Urinary bladder (tissue), 4 donors: ENCODE results near the gene ETS1. TPM values are rescaled to one million over a fixed set of nuclear protein-coding genes. Genes with fewer than 3 reads are reported as not detected.

Source experiments
- DNase-seq: peaks from one replicate; pipeline ENCODE4 v3.0.0-alpha.2; 2015; ENCODE audit errors: extremely low spot score
- H3K27ac ChIP-seq: one replicate; pipeline ENCODE4 v1.5.1; 2013; ENCODE audit warnings: low read depth, mild to moderate bottlenecking, moderate library complexity
- H3K36me3 ChIP-seq: one replicate; pipeline ENCODE4 v1.6.1; 2013; ENCODE audit warnings: mild to moderate bottlenecking, moderate library complexity; ENCODE audit not compliant: insufficient read depth
- H3K4me1 ChIP-seq: one replicate; pipeline ENCODE4 v1.6.1; 2013; ENCODE audit warnings: mild to moderate bottlenecking, moderate library complexity; ENCODE audit not compliant: insufficient read depth
- H3K4me3 ChIP-seq: one replicate; pipeline ENCODE4 v1.5.1; 2013; ENCODE audit warnings: low read depth, low read length
- WGBS: extraction: QIAGEN DNeasy Blood & Tissue Kit; methylation state at CpG from one replicate; pipeline ENCODE4 v1.1.7; 2013; 5-methylcytosine and 5-hydroxymethylcytosine counted together
- polyA plus RNA-seq: library from polyadenylated mRNA; stranded (reverse); fragments of 200-250 nt; gene quantifications from one replicate; pipeline ENCODE4 v1.2.3, GENCODE V29; 2013
- total RNA-seq: library from RNA; depleted of rRNA; stranded (reverse); fragments of >200 nt; gene quantifications from one replicate; pipeline ENCODE4 v1.2.3, GENCODE V29; 2014
- donor health status: healthy with polysubstance abuse.
- donor health status: healthy.

The ETS1 gene
- total and polyA plus RNA-seq, 2 donors: 35.6 to 64.0 TPM

GRCh38 chr11:128480665-128481064 is 106.7 kb downstream of the ETS1 start:
- Histone ChIP-seq H3K27ac (peak overlapping the region; percentile 38), H3K4me3 (no peak overlapping the region), H3K4me1 (peaks cover 7% of the 10 kb centered on the region), H3K36me3 (peaks cover 2% of the 10 kb centered on the region)
- 68% methylated on average over 4 of the region's 4 CpGs for WGBS
- no peak for DNase-seq

GRCh38 chr11:128480066-128480465 is 107.3 kb downstream of the ETS1 start:
- Histone ChIP-seq H3K27ac (peak overlapping the region; percentile 38), H3K36me3 (peaks cover 2% of the 10 kb centered on the region), H3K4me1 (peaks cover 7% of the 10 kb centered on the region), H3K4me3 (no peak overlapping the region)
- no peak for DNase-seq
- 83% methylated on average over 14 of the region's 14 CpGs for WGBS

- no peak overlapping the region for H3K27ac ChIP-seq
- peaks cover 4% of the 10 kb centered on the region for H3K4me1 ChIP-seq
- H3K4me3 ChIP-seq: no peak overlapping the region
- no peak for DNase-seq
- H3K36me3 ChIP-seq: peaks cover 2% of the 10 kb centered on the region
These were observed 108.2 kb downstream of the ETS1 start for GRCh38 chr11:128479144-128479543.

- Histone ChIP-seq H3K4me3 (no peak overlapping the region), H3K27ac (no peak overlapping the region), H3K4me1 (peaks cover 3% of the 10 kb centered on the region), H3K36me3 (peaks cover 2% of the 10 kb centered on the region)
- no peak for DNase-seq
These were observed 109.1 kb downstream of the ETS1 start for GRCh38 chr11:128478305-128478704.

GRCh38 chr11:128477811-128478210 is 109.5 kb downstream of the ETS1 start:
- peaks cover 3% of the 10 kb centered on the region for H3K4me1 ChIP-seq
- 88% methylated on average over 1 of the region's 1 CpG for WGBS
- no peak overlapping the region for H3K27ac ChIP-seq
- peaks cover 2% of the 10 kb centered on the region for H3K36me3 ChIP-seq
- H3K4me3 ChIP-seq: no peak overlapping the region
- DNase-seq: no peak

GRCh38 chr11:128477278-128477677 is 110.1 kb downstream of the ETS1 start:
- H3K4me1 ChIP-seq: peaks cover 3% of the 10 kb centered on the region
- H3K4me3 ChIP-seq: no peak overlapping the region
- WGBS: 81% methylated on average over 3 of the region's 3 CpGs
- H3K27ac ChIP-seq: no peak overlapping the region
- peaks cover 2% of the 10 kb centered on the region for H3K36me3 ChIP-seq
- DNase-seq: no peak

- Histone ChIP-seq H3K4me3 (no peak overlapping the region), H3K4me1 (peaks cover 3% of the 10 kb centered on the region), H3K36me3 (peaks cover 2% of the 10 kb centered on the region), H3K27ac (no peak overlapping the region)
- 83% methylated on average over 7 of the region's 7 CpGs for WGBS
- DNase-seq: no peak
These were observed 110.6 kb downstream of the ETS1 start for GRCh38 chr11:128476729-128477128.

- H3K27ac ChIP-seq: no peak overlapping the region
- peaks cover 2% of the 10 kb centered on the region for H3K36me3 ChIP-seq
- 22% methylated on average over 1 of the region's 1 CpG for whole genome bisulfite sequencing
- no peak overlapping the region for H3K4me3 ChIP-seq
- H3K4me1 ChIP-seq: peaks cover 3% of the 10 kb centered on the region
- DNase-seq: no peak
These were observed 111.3 kb downstream of the ETS1 start for GRCh38 chr11:128476049-128476448.

- Histone ChIP-seq H3K4me1 (no peaks in the 10 kb centered on the region), H3K36me3 (no peaks in the 10 kb centered on the region), H3K27ac (no peak overlapping the region), H3K4me3 (no peak overlapping the region)
- 65% methylated on average over 8 of the region's 8 CpGs for WGBS
- DNase-seq: no peak
These were observed 113.1 kb downstream of the ETS1 start for GRCh38 chr11:128474036-128474874.

- H3K36me3 ChIP-seq: no peaks in the 10 kb centered on the region
- 68% methylated on average over 4 of the region's 4 CpGs for WGBS
- no peak for DNase-seq
- H3K27ac ChIP-seq: peak overlapping the region; percentile 53
- no peaks in the 10 kb centered on the region for H3K4me1 ChIP-seq
- no peak overlapping the region for H3K4me3 ChIP-seq
These were observed 113.7 kb downstream of the ETS1 start for GRCh38 chr11:128473636-128474035.

- no peaks in the 10 kb centered on the region for H3K36me3 ChIP-seq
- H3K4me1 ChIP-seq: no peaks in the 10 kb centered on the region
These were observed 114.9 kb downstream of the ETS1 start for GRCh38 chr11:128472128-128473089.

GRCh38 chr11:128471138-128471661 is 116.2 kb downstream of the ETS1 start:
- Histone ChIP-seq H3K4me1 (no peaks in the 10 kb centered on the region), H3K4me3 (no peak overlapping the region), H3K36me3 (no peaks in the 10 kb centered on the region), H3K27ac (no peak overlapping the region)
- WGBS: 80% methylated on average over 3 of the region's 3 CpGs
- DNase-seq: no peak

More at GRCh38 chr11:128472128-128473089, 114.9 kb downstream of the ETS1 start:
- H3K4me3 ChIP-seq: no peak overlapping the region
- no peak for DNase-seq
- H3K27ac ChIP-seq: no peak overlapping the region
- WGBS: 86% methylated on average over 11 of the region's 11 CpGs

- H3K27ac ChIP-seq: no peak overlapping the region
- 77% methylated on average over 5 of the region's 5 CpGs for WGBS
- H3K4me3 ChIP-seq: no peak overlapping the region
- no peak for DNase-seq
- H3K4me1 ChIP-seq: no peaks in the 10 kb centered on the region
- H3K36me3 ChIP-seq: no peaks in the 10 kb centered on the region
These were observed 117.3 kb downstream of the ETS1 start for GRCh38 chr11:128470081-128470480.
